GM12891 (cell line): ENCODE results near the gene RRAGC.

ENCODE experiments used
- DNase-seq: peaks from one replicate; pipeline ENCODE4 v3.0.0; 2011; ENCODE audit warnings: low spot score; ENCODE audit not compliant: insufficient read length
- FAIRE-seq: peaks from 2 replicates; lab custom pipeline; 2011; peaks lifted over from hg19 to GRCh38; lab: Jason Lieb, UNC
- PAX5 ChIP-seq: IDR thresholded peaks from 2 replicates; pipeline ENCODE4 v1.6.1; 2011; ENCODE audit warnings: low read length, moderate library complexity, mild to moderate bottlenecking; ENCODE audit not compliant: insufficient read depth, severe bottlenecking
- POLR2A ChIP-seq: IDR thresholded peaks from 2 replicates; pipeline ENCODE4 v1.6.1; 2011; ENCODE audit warnings: low read depth, low read length, control low read depth
- POLR2AphosphoS5 ChIP-seq: IDR thresholded peaks from 2 replicates; pipeline ENCODE4 v1.6.1; 2011; ENCODE audit warnings: low read depth, low read length, control low read depth
- POU2F2 ChIP-seq: IDR thresholded peaks from 2 replicates; pipeline ENCODE4 v1.6.1; 2011; ENCODE audit warnings: low read depth, mild to moderate bottlenecking, control low read depth, low read length, moderate library complexity
- SPI1 ChIP-seq: IDR thresholded peaks from 2 replicates; pipeline ENCODE4 v1.6.1; 2011; ENCODE audit warnings: low read depth, low read length, control low read depth
- TAF1 ChIP-seq: IDR thresholded peaks from 2 replicates; pipeline ENCODE4 v1.6.1; 2011; ENCODE audit warnings: low read depth, low read length, control low read depth

RRAGC gene

GRCh38 chr1:38788341-38789336 lies 70.9 kb downstream of the RRAGC start:
- TF ChIP-seq TAF1 (no peak), POLR2AphosphoS5 (no peak), POU2F2 (no peak), SPI1 (no peak), PAX5 (no peak), POLR2A (no peak)
- FAIRE-seq (no peak), DNase-seq (no peak)
